ENCODE measurements around the gene SLC66A2.

SLC66A2 gene

DNA sequence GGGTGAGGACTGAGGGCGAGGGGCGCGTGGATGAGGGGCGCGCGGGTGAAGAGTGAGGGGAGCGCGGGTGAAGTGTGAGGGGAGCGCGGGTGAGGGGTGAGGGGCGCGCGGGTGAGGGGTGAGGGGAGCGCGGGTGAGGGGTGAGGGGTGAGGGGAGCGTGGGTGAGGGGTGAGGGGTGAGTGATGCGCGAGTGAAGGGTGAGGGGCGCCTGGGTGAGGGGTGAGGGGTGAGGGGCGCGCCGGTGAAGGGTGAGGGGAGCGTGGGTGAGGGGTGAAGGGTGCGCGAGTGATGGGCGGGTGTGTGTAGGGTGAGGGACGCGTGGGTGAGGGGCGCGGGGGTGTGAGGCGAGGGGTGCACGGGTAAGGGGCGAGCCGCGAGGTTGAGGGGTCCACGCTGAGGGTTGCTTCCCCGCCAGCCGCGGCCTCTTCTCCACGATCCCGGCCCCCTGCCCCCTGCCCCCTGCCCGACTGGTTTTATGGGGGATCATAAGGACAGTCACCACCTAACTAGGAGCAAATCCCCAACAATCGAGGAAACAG is 1.1 kb upstream of the SLC66A2 start:
- no peak for DNase-seq (ENCODE audit: low read depth in 2 of 2)

DNA sequence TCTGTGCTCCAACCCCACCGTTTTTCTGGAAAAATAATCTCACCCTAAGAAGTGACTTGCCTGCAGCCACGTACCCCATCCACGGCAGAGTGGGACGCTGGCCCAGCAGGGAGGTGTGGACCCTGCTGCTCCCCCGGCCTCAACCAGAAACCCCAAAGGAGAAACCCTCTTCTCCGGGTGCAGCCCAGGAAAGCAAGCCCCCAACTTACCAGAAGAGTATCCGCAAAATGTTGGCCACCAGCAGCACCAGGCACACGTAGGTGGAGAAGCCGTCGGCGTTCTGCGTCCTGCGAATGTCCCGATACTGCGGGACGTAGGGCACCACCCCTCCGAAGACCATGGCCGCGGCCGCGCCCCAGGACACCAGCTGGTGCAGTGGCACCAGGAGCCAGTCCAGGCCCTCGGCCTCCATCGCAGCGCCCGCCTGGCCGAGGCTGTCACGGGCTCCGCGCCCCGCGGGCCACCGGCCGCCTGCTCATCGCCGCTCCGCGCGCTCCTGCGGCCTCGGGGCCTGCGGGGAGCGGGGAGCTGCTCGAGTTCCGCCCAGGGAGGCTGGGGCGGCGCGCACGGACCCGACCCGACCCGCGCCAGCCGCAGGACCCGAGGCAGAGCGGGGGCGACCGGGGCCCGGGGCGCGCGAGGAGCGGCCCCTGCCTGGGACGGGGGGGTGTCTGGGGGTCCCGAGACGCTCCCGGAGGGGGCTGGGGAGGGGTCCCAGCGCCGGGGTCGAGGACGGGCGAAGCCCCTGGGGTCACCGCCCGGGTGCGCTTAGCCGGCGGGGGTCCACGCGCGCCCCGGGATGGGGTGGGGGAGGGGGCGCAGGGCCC is 725 bp downstream of the SLC66A2 start:
- no peak for DNase-seq (ENCODE audit: low read depth in 2 of 2)

DNA sequence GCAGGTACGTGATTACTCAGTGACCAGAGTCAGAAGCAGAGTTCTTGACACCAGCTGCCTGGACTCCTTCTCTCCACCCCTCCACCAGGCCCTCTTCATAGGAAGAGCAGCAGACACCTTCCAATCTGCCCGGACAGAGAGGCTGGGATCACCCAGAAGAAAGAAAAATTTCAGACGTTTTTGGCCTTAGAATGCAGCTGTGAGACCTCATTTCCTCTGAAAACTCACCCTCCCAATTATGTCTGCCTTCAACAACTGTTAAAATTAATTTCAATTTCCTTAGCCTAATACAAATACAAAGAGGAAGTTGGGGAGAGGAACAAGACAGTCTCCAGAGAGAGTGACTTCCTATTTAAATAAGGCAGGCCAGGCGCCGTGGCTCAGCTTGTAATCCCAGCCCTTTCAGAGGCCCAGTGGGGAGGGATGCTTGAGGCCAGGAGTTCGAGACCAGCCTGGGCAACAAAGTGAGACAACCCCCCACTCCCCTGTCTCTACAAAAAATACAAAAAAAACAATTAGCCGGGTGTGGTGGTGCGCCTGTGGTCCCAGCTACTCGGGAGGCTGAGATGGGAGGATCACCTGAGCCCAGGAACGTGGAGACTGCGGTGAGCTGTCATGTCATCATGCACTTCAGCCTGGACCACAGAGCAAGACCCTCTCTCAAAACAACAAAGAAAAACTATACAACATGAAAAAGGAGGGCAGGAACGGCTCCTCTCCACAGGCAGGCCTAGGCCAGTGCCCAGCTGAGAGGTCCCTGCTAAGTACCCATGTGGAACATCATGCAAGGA is 1.6 kb downstream of the SLC66A2 start:
- DNase-seq (ENCODE audit: low read depth in 2 of 2): no peak

DNA sequence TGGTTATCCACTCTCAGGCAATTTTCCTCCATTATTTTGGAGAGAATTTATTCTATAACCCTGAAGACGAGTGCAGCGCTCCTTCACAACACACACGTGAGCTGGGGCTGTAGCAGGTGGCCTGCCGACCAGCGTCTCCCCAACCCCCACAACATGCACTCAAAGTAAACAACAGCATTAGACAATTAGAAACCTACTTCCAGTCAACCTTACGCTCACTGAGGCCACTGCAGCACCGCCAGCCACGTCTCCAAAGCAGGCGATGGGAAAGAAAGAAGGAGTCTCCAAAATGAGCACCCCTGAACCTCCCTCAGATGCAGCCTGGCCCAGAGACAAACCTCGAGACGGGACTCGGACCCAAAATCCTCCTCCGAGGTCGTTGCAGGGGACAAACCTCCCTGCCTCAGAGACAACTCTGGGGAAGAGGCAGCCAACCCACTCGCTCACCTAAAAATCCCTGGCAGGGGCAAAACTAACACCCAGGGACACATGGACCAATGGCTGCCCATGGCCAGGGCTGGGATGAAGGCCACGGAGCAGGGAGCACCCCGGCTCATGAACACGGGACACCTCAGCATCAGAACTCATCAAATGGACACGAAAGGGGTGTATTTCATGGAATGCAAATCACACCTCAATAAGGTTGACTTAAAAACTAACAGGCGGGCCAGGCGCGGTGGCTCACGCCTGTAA is 2.6 kb downstream of the SLC66A2 start:
- no peak for DNase-seq (ENCODE audit: low read depth in 2 of 2)

DNA sequence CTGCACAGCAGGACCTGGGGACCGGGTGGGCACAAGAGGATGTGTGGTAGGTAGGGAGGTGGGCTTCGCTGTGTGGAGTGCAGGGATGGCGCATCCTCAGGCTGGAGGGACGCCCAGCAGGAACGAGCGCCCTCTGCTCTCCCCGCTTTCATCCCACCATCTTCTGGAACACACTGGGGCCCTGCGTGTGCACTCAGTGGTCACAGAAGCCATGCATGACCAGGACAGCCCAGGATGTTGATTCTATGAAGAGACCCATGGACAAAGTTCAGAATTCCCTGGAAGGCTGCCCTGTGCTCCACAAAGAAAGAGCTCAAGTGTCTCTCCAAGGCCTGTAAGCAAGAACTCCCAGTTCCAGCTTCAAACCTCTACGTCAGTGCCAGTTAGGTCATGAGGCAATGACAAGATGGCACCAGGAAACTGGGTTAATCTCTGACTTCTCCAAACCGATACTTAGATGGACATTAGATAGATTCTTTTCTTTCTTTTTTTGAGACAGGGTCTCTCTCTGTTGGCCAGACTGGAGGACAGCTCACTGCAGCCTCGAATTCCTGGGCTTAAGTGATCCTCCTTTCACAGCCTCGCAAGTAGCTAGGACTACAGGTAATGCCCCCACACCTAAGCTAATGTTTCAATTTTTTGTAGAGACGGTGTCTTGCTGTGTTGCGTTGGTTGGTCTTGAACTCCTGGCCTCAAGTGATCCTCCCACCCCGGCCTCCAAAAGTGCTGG is 3.4 kb downstream of the SLC66A2 start:
- DNase-seq (ENCODE audit: low read depth in 2 of 2): no peak

DNA sequence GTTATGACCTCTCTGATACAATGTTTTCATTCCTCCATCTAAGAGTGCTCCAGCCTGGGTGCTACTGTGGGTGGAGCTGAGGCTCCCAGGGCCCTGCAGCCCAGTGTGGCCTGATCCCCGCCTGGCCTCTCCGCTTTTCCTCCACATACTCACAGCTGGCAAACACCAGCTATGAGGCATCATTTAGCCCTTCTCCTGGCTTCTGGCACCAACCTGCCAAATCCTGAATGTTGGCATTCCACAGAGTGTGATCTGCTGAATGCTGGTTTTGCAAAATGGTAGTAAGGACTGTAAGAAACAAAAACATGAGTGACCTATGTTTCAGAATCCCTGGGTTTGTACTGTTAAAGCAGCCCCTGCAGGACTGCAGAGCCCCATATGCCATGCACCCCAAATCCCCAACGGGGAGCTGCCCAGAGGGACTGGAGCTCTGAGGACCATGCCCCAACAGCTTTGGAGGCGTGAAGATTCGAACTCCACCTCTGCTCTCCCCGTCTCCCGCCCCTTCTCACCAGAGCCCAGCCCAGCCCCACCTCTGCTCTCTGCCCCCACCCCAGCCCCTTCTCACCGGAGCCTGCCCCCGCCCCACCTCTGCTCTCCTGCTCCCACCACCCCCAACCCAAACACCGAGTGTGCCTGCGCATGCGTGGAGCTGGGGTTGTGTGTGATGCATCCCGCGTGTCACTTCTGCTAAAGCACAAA is 4.2 kb downstream of the SLC66A2 start:
- DNase-seq (ENCODE audit: low read depth in 2 of 2): no peak

DNA sequence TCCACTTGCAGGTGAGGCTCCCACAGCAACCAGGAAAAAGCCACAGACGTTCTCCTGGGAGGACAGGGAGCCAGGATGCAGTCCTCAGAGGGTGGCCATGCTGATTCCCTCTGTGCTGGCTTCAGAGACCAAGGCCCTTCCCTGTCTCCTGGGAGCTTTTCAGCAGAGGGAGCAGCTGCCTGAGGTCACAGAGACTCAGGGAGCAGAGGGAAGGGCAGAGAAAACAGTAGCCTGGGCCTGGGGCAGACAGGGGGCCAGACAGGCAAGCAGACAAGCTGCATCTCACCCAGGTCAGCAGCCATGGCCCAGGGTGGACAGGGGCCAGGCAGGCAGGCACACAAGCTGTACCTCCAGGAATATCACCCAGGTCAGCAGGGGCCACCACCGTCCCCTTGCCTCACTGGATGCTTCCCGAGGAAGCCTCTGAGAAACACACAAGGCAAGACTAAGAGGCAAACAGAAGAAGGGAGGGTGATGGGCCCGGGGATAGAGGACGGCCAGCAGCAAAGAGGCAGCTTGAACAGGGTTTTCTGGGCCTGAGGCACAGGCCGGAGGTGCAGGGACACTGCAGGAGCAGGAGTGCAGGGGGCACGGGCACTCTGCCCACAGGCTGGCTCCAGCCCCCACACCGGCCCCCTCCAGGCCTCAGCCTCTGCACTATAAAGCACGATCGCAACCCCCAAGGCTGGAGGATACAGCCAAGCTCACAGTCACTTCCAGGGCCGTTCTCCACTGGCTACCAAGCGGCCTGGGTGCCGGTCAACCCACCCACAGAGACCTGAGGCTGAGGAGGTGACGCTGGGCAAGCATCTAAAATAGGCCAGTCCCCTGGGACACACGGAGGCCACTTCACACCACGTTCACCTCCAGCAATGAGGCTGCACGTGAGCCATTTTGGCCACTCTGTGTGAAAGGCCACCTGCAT is 6.1 kb downstream of the SLC66A2 start:
- DNase-seq (ENCODE audit: low read depth in 2 of 2): no peak

DNA sequence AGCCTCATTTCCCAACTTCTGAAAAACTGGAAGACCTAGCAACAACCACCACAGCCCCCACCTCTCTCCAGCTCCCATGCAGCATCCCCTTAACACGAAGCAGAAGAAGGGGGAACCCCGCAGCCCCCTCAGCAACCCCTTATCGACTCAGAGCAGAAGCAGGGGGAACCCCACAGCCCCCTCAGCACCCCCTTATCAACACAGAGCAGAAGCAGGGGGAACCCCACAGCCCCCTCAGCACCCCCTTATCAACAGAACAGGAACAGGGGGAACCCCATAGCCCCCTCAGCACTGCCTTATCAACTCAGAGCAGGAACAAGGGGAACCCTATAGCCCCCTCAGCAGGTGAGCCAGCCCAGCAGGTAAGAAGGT is 6.7 kb downstream of the SLC66A2 start:
- DNase-seq (ENCODE audit: low read depth in 2 of 2): no peak

DNA sequence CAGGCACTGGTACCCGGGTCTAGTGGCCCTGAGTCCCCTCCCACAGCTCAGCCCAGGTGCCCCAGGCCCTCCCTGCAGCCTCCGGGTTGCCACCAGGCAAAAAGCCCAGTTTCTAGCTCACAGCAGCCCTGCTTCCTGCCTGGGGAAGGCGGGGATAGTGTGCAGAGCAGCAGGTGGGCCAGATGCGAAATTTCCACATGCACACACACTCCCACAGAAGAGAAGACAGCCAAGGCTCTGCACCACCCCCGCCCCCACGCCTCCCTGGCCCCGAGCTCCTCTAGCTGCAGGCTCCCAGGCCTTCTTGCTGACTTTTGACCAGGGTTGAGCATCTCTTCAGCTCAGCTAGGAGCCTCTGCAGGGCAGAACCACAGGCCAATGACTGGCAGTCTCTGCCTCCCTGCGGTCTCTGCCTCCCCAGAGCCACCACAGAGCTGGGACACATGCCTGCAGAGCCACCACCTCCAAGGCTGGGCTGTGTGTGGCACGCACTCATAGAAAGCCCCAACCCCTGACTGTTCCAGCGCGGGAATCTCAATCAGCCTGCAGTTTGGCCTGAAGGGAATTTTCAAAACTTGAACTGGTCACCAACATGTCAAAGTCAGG is 7.2 kb downstream of the SLC66A2 start:
- DNase-seq (ENCODE audit: low read depth in 2 of 2): no peak

DNA sequence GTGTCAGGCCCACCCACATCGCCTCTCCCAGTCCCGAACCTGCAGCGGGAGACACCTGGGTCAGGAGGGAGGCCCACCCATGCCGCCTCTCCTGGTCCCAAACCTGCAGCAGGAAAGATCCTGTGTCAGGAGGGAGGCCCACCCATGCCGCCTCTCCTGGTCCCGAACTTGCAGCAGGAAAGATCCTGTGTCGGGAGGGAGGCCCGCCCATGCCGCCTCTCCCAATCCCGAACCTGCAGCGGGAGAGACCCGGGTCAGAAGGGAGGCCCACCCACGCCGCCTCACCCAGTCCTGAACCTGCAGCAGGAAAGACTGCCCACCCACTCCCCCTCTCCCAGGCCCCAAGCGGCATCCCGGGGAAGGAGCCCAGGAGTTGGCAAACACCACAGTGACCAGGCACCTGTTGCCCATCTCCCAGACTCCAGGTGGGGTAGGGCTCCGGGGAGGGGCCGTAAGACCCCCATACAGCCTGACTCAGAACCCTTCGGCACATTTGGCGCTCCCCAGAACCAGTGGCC is 7.8 kb downstream of the SLC66A2 start:
- no peak for DNase-seq (ENCODE audit: low read depth in 2 of 2)

DNA sequence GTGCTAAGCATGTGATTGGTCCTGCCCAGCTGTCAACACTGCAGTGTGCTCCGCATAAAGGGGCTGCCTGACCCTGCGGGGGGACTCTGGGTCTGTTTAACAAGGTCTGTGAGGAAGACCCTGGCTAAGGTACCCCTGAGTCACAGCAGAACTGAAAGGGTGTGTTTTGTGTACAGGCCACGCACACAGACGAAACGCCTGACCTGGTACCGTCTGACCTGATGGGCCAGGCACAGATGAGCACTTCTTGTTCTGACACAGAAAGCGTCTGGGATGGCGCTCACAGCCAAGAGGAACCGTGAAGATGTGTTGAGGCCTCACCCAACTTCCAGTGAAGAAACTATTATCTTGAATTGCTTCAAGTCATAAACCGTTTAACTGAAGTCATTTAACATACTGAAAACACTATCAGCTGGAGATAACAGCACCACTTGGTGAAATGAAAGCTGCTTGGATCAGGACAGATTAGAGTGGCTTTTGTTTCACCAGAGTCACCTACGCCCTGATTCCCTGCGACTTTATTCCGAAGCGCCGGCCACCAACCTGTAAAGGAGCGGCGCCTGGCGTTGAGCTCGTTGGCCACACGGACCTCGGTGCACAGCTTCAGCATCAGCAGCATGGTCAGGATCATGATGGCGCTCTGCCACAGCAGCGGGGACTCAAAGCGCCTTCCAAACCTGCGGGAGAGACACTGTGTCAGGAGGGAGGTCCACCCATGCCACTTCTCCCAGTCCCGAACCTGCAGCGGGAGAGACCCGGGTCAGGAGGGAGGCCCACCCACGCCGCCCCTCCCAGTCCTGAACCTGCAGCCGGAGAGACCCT is 8.5 kb downstream of the SLC66A2 start:
- no peak for DNase-seq (ENCODE audit: low read depth in 2 of 2)

DNA sequence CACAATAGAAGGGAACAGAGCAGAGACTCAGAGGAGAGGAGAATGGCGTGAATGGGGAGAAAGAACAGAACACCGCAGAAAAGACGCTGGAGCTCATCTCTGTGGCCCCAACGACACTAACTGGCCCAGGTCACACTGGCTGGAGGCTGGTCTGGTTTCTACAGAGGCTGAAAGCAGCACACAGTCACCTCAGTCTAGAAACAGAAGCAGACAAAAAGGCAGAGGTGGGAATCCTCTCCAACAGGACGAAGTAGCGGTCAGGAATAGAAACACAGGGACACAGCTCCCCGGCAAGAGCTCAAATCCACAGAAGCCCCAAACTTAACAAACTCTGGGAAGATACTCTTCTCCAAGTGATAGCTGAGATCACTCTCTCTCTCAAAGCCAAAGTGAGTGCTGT is 9.2 kb downstream of the SLC66A2 start:
- no peak for DNase-seq (ENCODE audit: low read depth in 2 of 2)

DNA sequence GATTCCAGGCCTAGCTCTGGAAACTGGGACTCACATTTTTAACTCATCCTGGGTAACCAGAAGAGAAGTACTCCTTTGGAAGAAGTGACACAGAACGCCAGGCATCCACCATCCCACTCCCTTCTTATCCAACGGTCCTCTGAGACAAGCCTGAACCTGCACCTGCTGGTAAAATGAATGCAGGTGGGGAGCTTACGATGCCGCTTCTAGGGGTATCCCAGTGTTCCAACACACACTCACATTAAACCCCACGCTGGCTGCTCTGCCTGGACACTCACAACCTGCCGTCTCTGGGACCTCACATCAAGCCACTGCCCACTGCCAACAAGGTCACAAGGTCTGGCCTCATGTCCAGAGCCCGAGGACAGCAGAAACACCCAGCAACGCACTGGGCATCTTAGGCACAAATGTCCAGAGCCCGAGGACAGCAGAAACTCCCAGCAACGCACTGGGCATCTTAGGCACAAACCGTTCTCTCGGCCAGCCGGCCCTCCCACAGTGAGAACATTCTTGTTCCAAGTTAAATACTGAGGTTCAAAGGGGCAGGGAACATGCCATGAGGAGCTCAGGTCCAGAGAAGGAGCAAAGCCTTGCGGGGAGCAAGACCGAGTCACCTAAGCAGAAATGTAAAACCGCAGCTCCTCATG is 9.9 kb downstream of the SLC66A2 start:
- no peak for DNase-seq (ENCODE audit: low read depth in 2 of 2)

DNA sequence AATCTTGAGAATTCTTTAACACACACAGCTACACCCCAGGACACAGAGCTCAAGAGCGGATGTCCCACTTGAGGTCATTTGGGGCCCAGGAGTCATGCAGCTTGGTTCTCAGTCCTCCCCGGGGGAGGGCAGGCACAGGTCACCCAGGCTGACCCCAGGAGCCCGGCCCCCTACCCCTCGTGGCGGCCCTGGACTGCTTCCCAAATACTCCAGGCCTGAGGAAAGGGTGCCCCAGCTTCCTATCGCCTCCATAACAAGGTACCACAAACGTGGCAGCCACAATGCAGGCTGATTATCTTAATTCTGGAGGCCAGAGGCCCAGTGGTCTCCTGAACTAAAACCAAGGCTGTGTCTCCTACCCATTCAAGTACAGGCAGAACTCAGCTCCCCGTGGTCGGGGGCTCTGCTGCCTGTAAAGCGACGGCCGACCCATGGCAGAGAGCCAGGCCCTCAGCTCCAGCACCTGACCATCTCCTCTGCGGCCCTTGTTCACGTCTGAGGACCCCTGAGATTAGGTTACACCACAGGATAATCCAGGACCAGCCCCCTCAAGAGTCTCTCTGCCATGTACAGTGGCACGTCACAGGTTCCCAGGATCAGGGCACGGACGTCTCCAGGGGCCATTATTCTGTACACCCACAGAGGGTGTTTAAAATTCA is 10.5 kb downstream of the SLC66A2 start:
- no peak for DNase-seq (ENCODE audit: low read depth in 2 of 2)

DNA sequence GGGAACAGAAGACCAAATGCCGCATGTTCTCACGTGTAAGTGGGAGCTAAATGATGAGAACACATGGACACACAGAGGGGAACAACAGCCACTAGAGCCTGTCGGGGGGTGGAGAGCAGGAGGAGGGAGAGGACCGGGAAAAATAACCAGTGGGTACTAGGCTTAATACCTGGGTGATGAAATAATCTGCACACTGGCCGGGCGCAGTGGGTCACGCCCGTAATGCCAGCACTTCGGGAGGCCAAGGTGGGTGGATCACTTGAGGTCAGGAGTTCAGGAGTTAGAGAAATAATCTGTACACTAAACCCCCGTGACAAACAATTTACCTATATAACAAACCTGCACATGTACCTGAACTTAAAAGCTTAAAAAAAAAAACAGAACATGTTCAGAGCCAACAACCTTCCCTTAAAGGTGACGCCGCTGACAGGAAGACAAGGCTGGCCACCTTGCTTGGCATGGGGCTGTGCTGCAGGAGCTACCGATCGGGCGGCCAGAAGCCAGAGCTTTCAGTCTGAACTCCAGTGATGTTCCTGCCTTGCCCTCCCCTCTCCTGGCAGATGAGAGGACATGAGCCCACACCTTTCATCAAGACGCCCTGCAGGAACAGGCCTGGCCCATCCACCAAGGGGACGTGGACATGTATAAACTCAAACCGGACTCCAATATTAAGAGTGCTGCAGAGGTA is 11.2 kb downstream of the SLC66A2 start:
- no peak for DNase-seq (ENCODE audit: low read depth in 2 of 2)

DNA sequence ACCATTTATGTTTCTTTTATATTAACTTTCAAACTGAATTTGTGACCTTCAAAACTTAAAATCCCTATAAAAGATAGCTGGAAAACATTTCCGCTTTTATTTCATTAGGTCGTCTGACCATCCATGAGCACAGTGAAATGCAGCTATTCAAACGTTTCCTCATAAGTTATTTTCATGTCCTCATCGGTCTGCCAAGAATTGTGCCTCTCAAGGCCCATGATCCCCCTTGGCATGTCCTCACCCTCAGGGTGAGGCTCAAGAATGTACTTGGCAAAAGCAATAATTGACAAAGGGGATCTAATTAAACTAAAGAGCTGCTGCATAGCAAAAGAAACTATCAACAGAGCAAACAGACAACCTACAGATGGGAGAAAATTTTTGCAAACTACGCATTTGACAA is 12.4 kb downstream of the SLC66A2 start:
- DNase-seq (ENCODE audit: low read depth in 2 of 2): no peak

DNA sequence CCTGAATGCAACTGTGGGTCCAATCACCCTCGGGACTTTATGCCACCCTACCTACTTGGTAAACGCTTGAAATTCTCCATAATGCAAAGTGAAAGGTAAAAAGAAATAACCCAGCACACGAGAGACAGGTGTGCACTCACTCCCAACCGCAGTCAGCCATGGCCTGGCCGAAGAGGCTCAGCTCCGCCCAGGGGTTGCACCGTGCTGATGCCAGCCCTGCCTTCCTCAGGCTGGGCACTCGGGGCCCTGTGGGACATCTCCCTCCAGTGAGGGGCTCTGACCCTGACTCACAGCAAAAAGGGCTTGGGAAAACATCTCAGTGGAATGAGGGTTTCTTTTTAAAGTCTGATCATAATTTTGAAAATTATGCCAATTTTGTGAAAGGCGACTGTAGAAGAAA is 13.3 kb downstream of the SLC66A2 start:
- no peak for DNase-seq (ENCODE audit: low read depth in 2 of 2)

Data from stimulated activated CD8-positive, alpha-beta memory T cell treated with anti-CD3 and anti-CD28 coated beads, Interleukin-2, amount 100 ng/mL, for 48 hours (primary cell).